Measurements from ENCODE around the gene MFSD6.

GRCh38 chr2:190493095-190493494 lies 84.9 kb downstream of the MFSD6 start:
- TF ChIP-seq EZH2 (IDR thresholded peaks at IDR 0.05) (no peak), CTCF (IDR thresholded peaks at IDR 0.05) (no peak)
